ENCODE measurements around the gene AMIGO3.

DNA sequence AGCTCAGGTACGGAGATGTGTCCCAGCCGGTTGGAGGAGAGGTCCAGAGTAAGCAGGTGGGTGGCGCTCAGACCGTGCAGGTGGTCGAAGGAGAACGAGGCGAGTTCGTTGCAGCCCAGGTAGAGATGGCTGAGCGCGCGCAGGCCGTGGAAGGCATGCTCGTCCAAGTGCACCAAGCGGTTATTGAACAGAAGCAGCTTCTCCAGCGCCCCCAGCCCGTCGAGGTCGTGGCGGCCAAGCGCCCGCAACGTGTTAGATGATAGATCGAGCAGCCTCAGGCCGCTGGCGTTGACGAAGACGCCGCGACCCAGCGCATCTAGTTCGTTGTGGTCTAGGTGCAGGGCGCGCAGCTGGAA, 648 bp downstream of the AMIGO3 start:
- TF ChIP-seq, protein P1, sequence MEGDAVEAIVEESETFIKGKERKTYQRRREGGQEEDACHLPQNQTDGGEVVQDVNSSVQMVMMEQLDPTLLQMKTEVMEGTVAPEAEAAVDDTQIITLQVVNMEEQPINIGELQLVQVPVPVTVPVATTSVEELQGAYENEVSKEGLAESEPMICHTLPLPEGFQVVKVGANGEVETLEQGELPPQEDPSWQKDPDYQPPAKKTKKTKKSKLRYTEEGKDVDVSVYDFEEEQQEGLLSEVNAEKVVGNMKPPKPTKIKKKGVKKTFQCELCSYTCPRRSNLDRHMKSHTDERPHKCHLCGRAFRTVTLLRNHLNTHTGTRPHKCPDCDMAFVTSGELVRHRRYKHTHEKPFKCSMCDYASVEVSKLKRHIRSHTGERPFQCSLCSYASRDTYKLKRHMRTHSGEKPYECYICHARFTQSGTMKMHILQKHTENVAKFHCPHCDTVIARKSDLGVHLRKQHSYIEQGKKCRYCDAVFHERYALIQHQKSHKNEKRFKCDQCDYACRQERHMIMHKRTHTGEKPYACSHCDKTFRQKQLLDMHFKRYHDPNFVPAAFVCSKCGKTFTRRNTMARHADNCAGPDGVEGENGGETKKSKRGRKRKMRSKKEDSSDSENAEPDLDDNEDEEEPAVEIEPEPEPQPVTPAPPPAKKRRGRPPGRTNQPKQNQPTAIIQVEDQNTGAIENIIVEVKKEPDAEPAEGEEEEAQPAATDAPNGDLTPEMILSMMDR (IDR thresholded peaks at IDR 0.05), result no peak
- TF ChIP-seq EZH2phosphoT487 (IDR thresholded peaks at IDR 0.05), result no peak

Data from neural progenitor cell (in vitro differentiated cells).